HG02870 (cell line): Measurements from ENCODE around the gene FAP.

Source experiments
- ATAC-seq: cut with Tn5 transposase; IDR thresholded peaks from one replicate; pipeline ENCODE4 v1.9.1; 2021; ENCODE audit warnings: mild to moderate bottlenecking, moderate library complexity; ENCODE audit not compliant: unreplicated experiment

Gene FAP

DNA sequence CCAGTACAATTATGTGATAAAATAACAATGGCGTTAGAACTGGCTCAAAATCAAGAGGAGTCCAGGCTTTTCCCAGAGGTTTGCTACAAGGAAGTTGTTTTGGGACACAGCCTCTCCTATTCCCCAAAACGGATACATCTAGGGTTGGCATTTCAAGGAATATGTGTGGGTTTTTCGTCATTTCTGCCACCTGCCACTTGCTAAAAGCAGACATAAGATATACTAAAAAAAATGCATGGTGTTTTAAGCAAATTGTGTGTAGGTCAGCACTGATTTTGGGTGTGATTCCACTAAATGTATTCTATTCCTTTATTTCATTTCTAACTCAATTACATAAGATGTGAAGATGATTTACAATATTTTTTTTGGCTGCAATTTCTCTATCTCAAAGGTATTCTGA, 54.8 kb downstream of the FAP start:
- no peak for ATAC-seq

GRCh38 chr2:162185541-162186232, 57.6 kb downstream of the FAP start:
- ATAC-seq = no peak

GRCh38 chr2:162184821-162185450, 58.3 kb downstream of the FAP start:
- no peak for ATAC-seq

DNA sequence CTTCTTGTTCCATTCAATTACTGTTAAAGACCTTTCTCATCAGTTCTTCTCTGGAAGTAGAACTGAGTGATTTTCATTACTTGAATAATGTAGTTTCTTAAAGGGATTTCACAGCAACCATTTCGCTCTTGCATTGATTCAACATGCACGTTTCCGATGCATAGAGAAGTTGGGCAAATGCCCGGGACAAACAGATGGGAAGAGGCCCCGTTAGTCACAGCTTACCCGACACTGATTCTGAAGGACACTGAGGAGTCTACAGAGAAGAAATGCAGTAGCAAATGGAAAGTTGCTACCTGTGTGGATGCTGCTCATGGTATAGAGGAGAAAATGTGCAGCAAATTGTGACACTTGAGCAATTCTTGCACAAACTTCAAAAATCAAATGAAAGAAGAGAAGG, 58.9 kb downstream of the FAP start:
- ATAC-seq = no peak

- ATAC-seq = no peak
Observed at GRCh38 chr2:162182395-162182794, 60.9 kb downstream of the FAP start.

DNA sequence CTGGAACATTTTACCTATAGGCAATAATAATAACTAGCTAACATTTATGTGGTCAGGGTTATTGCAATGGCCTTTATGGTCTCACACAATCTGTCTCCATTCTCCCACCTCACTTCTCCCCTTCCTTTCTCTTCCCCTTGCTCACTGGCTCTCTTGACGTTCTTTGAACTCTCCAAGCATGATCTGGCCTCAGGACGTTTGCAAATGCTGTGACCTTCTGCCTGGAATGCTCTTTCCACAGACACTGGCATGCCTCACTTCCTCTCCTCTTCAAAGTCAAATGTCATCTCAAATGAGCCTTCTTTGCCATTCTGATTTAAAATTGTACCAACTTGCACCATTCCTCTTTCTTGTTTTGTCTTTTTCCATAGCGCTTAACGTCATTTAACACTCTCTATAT, 65.9 kb downstream of the FAP start:
- no peak for ATAC-seq

DNA sequence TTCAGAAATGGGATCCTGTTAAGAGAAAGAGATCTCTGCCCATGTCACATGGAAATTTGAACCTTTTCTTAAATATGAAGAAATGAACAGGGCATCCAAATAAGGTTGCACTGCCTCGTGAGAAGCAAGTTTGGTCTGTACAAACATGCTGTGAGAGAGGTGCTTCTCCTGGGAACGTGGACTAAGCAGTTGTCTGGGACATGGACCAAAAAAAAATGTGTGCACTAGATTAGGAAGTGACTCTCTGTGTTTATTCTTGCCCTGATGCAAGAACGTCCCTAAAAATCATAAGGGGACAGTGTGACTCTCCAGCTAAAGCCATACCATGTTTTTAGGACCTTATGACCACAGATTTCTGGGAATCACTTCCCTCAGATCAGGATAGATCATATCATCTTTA, 67.5 kb downstream of the FAP start:
- ATAC-seq = no peak

- no peak for ATAC-seq
Observed at GRCh38 chr2:162174746-162175145, 68.5 kb downstream of the FAP start.

DNA sequence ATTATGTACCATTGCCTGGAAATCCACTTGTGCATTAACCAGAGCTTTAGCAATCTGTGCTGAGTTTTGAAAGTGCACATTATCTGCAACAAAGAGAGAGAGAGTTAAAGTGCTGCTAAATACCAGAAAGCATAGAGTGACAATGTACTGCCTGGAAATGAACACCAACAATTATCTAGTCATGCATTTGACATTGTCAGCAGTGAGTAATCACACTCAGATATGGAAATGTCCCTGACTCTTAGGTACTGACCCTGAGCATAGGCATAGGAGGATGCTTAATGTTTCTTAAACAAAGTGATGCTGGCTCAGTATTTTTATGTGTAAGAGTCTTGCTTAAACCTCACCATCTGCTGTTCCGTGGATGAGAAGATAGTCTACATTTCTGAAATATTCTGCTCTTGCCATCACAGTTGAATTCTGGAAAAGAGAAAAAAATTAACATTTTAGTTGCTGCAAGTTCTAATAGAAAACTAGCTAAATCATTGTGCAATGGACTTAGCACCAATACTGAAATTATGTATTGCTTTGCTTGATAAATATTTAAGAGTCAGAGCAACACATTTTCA, 70.4 kb downstream of the FAP start:
- no peak for ATAC-seq

DNA sequence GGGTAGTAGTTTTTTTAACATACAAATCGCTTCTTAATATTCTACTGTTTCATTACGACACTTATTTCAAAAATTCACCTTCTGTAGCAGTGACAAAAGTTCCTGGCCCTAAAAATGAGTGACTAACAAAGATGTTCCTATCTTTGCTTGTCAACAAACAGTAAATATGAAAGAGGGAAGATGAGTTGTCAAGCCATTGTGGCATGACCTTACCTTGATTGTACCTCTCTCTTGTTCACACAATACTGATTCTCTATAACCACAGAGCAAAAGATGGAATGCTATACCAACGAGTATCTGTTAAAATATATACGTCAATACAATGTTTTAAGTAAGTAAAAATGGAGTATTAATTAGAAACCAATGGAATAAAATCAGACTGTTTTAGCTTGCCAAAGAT, 76.5 kb downstream of the FAP start:
- no peak for ATAC-seq

DNA sequence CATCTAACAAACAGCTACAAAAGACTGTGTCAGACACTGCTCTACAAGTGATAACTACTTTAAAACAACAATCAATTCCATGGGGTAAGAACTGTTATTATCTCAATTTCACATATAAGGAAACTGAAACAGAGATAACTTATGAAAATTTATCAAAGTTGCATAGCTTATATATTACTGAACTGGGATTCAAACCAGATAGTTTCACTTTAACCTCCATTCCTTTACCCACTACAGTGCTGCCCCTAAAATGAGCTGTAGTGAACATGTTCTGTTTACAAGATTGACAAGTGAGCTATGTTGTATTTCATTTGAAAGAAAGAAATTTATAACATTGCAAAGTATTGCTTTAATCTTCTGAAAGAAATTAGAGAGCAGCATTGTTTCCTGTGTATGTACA, 77.1 kb downstream of the FAP start:
- no peak for ATAC-seq

DNA sequence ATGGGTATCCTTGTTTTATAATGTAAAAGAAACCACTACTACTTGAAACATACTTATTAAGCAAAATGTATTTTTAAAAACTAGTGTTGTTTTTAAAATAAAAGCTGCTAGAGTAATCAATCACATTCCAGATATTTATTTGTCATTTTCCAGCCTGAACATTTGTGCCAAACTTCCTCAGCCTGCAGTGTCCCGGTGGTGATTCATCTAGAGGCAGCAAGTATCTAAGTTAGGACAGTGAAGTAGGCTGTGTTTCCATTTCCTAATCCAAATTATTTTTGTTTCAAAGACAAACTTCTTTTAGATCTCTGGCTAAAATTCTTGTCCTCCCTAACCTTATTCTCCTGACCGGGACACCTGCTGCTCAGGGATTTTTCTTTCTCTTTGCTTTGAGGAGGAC, 78.4 kb downstream of the FAP start:
- no peak for ATAC-seq

GRCh38 chr2:162159446-162159845, 83.8 kb downstream of the FAP start:
- ATAC-seq = no peak

DNA sequence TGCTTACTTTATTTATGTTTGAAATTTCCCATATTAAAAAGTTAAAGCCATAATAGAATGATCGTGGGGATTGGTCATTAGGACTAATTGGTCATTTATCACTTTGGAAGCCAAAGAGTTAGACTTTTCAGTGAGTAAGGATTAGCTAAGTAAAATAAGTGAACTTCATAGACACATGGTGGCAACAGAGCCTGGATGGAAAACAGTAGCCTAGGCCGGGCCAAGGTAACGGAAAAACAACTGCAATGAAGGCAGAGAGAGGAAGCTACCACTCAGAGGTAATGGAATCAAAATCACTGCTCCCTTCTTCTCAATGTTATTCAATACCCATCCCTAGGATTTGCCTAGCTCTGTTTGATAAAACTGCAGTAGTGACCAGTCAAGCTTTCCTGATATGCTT, 87.1 kb downstream of the FAP start:
- ATAC-seq = no peak

- no peak for ATAC-seq
Observed at GRCh38 chr2:162155093-162155492, 88.2 kb downstream of the FAP start.

DNA sequence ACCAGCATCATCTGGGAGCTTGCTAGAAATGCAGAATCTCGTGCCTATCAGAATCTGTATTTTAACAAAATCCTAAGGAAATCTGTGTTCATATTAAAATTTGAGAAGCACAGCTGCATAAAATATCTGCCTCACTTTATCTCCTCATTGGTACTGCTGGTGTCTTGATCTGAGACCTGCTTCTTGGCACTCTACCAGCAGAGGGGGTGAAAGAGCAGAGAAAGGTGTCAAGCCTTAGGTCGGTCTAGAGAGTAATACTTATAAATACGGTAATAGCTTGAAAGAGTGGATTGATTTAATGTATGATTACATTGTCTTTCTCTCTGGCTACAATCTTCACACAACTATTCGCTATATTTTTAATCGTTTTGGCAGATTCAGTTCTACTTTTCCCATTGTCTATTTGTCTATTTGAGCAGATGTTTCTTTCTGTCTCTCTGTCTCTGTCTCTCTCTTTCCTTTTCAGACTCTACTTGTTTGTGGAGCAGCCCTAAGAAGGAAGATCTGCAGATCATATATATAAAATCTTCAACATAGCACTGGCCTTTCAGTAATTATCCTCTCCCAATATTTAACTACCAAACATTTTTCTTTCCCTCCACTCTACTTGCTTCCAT, 89.5 kb downstream of the FAP start:
- peak; percentile 100 for ATAC-seq

GRCh38 chr2:162152147-162152546, 91.1 kb downstream of the FAP start, which contains the start of gene GCG:
GCG (minus strand) TSS chr2:162152247; CDS start chr2:162149178, 3,069 bp downstream.
- ATAC-seq = no peak

DNA sequence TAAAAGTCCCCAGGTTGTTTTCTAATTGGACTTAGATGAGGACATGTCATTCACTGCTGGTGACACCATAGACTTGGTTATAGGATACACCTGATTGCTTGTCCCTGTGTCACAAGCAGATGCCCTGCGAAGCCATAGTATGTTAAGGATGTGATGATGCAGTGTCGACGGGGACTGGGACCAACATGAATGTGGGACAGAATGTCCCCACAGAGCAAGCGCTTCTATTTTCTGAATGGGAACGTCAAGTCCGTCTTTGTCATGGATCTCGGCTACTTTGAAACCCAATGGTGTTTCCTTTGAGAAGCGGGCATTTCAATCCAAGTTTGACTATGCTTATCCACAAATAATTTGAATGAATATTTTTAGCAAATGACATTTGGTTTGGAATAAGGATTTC, 93.3 kb downstream of the FAP start:
- no peak for ATAC-seq

DNA sequence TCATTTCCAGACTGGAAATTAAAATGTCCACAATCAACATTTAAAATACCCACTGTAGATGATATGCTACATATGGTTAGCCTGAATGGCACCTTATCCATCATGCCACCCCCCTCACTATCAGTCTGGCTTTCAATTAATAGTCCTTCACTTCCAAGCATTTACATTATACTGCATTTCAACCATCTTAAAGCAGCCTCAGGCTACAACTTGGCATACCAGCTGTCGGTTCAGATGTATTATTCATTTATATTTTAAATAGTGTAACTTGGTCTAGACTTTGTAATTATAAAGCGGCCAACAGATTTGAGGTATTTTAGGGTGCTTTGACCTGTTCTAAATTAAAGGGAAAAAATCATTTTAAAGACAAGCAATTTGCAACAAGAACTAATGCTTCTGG, 93.8 kb downstream of the FAP start:
- no peak for ATAC-seq

DNA sequence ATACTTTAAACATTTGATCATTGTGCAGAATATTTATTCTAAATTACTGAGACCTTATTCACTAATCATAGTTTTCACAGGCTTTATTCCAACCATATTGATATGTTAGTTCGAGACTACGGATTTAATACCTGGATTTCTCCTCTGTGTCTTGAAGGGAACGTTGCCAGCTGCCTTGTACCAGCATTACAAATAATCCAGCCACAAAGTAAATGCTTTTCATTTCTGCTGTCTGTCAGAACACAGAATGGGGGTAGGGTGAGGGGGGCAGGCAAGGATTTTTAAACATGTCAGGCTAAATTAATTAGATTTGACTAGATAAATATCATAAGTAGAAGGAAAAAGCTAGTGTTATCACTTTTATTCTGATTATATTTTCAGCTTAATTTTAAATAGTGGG, 94.3 kb downstream of the FAP start:
- no peak for ATAC-seq

- ATAC-seq = no peak
Observed at GRCh38 chr2:162143969-162144368, 99.3 kb downstream of the FAP start.

DNA sequence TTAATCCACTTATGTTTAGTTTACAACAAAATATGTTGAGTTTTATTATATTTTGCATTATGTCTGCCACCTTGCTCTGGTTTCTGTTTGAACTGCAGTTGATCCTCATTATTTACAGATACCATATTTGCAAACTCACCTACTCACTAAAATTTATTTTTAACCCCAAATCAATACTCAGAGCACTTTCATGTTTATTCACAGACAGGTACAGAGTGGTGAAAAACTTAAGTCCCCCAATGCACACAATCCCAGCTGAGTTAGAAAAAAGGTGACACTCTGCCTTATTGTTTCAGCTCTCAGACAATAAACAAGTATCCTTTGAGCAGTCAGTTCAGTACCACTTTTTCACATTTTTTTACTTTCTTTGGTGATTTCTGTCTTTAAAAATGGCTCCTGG, 104.9 kb downstream of the FAP start:
- ATAC-seq = no peak
